NCI-H2029 (cell line): ENCODE results near the gene EVX2.

Experiments used
- DNase-seq: peaks from one replicate; lab custom pipeline; 2025; lab: John Stamatoyannopoulos, UW

Gene EVX2

GRCh38 chr2:176096243-176096985 lies 12.7 kb upstream of the EVX2 start:
- DNase-seq = no peak

GRCh38 chr2:176095421-176095820 lies 11.7 kb upstream of the EVX2 start:
- no peak for DNase-seq

GRCh38 chr2:176094349-176094748 lies 10.6 kb upstream of the EVX2 start:
- no peak for DNase-seq

- no peak for DNase-seq
Observed at GRCh38 chr2:176093898-176094249, 10.1 kb upstream of the EVX2 start.

- DNase-seq = no peak
Observed at GRCh38 chr2:176093145-176093897, 9.6 kb upstream of the EVX2 start.

GRCh38 chr2:176092270-176093144 lies 8.7 kb upstream of the EVX2 start, which contains the start of gene HOXD13:
HOXD13 (plus strand) TSS chr2:176092721; CDS start chr2:176092891, 170 bp downstream.
- DNase-seq = peak; percentile 15

- no peak for DNase-seq
Observed at GRCh38 chr2:176091329-176092258, 7.8 kb upstream of the EVX2 start.

- no peak for DNase-seq
Observed at GRCh38 chr2:176090862-176091261, 7.1 kb upstream of the EVX2 start.

- DNase-seq = no peak
Observed at GRCh38 chr2:176089843-176090395, 6.2 kb upstream of the EVX2 start.

- no peak for DNase-seq
Observed at GRCh38 chr2:176088937-176089842, 5.4 kb upstream of the EVX2 start.

GRCh38 chr2:176088048-176088936 lies 4.5 kb upstream of the EVX2 start:
- peak; percentile 22 for DNase-seq

GRCh38 chr2:176087330-176088047 lies 3.7 kb upstream of the EVX2 start:
- no peak for DNase-seq

GRCh38 chr2:176085861-176086771 lies 2.4 kb upstream of the EVX2 start:
- DNase-seq = peak; percentile 29

- DNase-seq = no peak
Observed at GRCh38 chr2:176085120-176085788, 1.5 kb upstream of the EVX2 start.

GRCh38 chr2:176084611-176085119 lies 903 bp upstream of the EVX2 start:
- DNase-seq = no peak
